OCI-LY3 (cell line): ENCODE data around the gene TPO.

Experiments used
- H2AFZ ChIP-seq: fragments of 200-600, 300-600 bp; shearing (Covaris generic); 2 replicates; pipeline ENCODE4 v1.6.0; 2014; ENCODE audit warnings: antibody characterized with exemption, low read depth, low read length
- H3K27ac ChIP-seq: fragments of 200-600, 300-600 bp; sonication (generic); 2 replicates; pipeline ENCODE4 v1.5.1; 2014; ENCODE audit warnings: mild to moderate bottlenecking, low read length, moderate library complexity, mixed read lengths
- H3K27me3 ChIP-seq: fragments of 200-600, 300-600 bp; sonication (generic); 2 replicates; pipeline ENCODE4 v1.6.1; 2014; ENCODE audit warnings: low read depth, low read length, mixed read lengths
- H3K36me3 ChIP-seq: fragments of 200-600, 300-600 bp; sonication (generic); replicated peaks from 2 replicates; pipeline ENCODE3; 2014; ENCODE audit warnings: low read depth, low read length, mixed read lengths
- H3K4me1 ChIP-seq: fragments of 300-600, 200-600 bp; sonication (generic); 2 replicates; pipeline ENCODE4 v1.6.1; 2014; ENCODE audit warnings: low read length, mixed read lengths
- H3K4me2 ChIP-seq: fragments of 200-600, 300-600 bp; sonication (generic); 2 replicates; pipeline ENCODE4 v1.6.1; 2014; ENCODE audit warnings: low read length, mixed read lengths
- H3K4me3 ChIP-seq: fragments of 300-600, 200-600 bp; sonication (generic); 2 replicates; pipeline ENCODE4 v1.5.1; 2014; ENCODE audit warnings: antibody characterized with exemption, mild to moderate bottlenecking, low read length, moderate library complexity
- H3K79me2 ChIP-seq: fragments of 300-600, 200-600 bp; shearing (Covaris generic); 2 replicates; pipeline ENCODE4 v1.6.1; 2014; ENCODE audit warnings: mild to moderate bottlenecking, low read length, mixed read lengths
- H3K9ac ChIP-seq: fragments of 300-600, 200-600 bp; shearing (Covaris generic); 2 replicates; pipeline ENCODE4 v1.6.0; 2014; ENCODE audit warnings: mild to moderate bottlenecking, low read length, moderate library complexity
- H3K9me3 ChIP-seq: fragments of 200-600, 300-600 bp; shearing (Covaris generic); 2 replicates; pipeline ENCODE4 v1.6.1; 2014; ENCODE audit warnings: low read length, mixed read lengths; ENCODE audit not compliant: insufficient read depth
- H4K20me1 ChIP-seq: fragments of 200-600, 300-600 bp; sonication (generic); 2 replicates; pipeline ENCODE4 v1.6.1; 2016; ENCODE audit warnings: low read length, mixed read lengths; ENCODE audit not compliant: insufficient read depth
- CTCF ChIP-seq: fragments of 200-600, 300-600 bp; sonication (generic); IDR thresholded peaks from 2 replicates; pipeline ENCODE4 v1.5.1; 2014; ENCODE audit warnings: antibody characterized with exemption, low read length, low read depth
- EZH2phosphoT487 ChIP-seq: fragments of 200-600 bp; shearing (Covaris generic); IDR thresholded peaks from 2 replicates; pipeline ENCODE4 v1.6.1; 2018; ENCODE audit warnings: antibody characterized with exemption, mixed run types, low read depth

TPO gene

GRCh38 chr2:1370461-1370860 is 42.8 kb upstream of the TPO start:
- no peak overlapping the region for H3K4me2 ChIP-seq
- no peak overlapping the region for H3K9ac ChIP-seq
- peaks cover 27% of the 10 kb centered on the region for H3K27me3 ChIP-seq
- H3K79me2 ChIP-seq = no peaks in the 10 kb centered on the region
- no peaks in the 10 kb centered on the region for H3K4me1 ChIP-seq
- H3K27ac ChIP-seq = no peak overlapping the region
- no peaks in the 10 kb centered on the region for H4K20me1 ChIP-seq
- H3K9me3 ChIP-seq = no peaks in the 10 kb centered on the region
- TF ChIP-seq EZH2phosphoT487 (no peak), CTCF (no peak)
- H3K36me3 ChIP-seq = no peaks in the 10 kb centered on the region
- H2AFZ ChIP-seq = no peak overlapping the region
- no peak overlapping the region for H3K4me3 ChIP-seq

GRCh38 chr2:1371082-1371481 is 42.2 kb upstream of the TPO start:
- H3K4me2 ChIP-seq = no peak overlapping the region
- no peaks in the 10 kb centered on the region for H3K36me3 ChIP-seq

GRCh38 chr2:1373830-1374229 is 39.4 kb upstream of the TPO start:
- no peak overlapping the region for H3K4me3 ChIP-seq
- peaks cover 27% of the 10 kb centered on the region for H3K27me3 ChIP-seq
- no peak overlapping the region for H3K9ac ChIP-seq
- H3K27ac ChIP-seq = no peak overlapping the region
- TF ChIP-seq CTCF = no peak
- TF ChIP-seq EZH2phosphoT487 = no peak
- no peaks in the 10 kb centered on the region for H3K36me3 ChIP-seq
- no peaks in the 10 kb centered on the region for H3K4me1 ChIP-seq
- H3K79me2 ChIP-seq = no peaks in the 10 kb centered on the region
- no peak overlapping the region for H2AFZ ChIP-seq
- H4K20me1 ChIP-seq = no peaks in the 10 kb centered on the region
- no peaks in the 10 kb centered on the region for H3K9me3 ChIP-seq
- no peak overlapping the region for H3K4me2 ChIP-seq

More at GRCh38 chr2:1371082-1371481, 42.2 kb upstream of the TPO start:
- H3K79me2 ChIP-seq = no peaks in the 10 kb centered on the region
- H3K4me1 ChIP-seq = no peaks in the 10 kb centered on the region
- no peak overlapping the region for H3K27ac ChIP-seq
- no peak overlapping the region for H2AFZ ChIP-seq
- H3K9me3 ChIP-seq = no peaks in the 10 kb centered on the region
- peaks cover 27% of the 10 kb centered on the region for H3K27me3 ChIP-seq
- H4K20me1 ChIP-seq = no peaks in the 10 kb centered on the region
- H3K4me3 ChIP-seq = no peak overlapping the region
- TF ChIP-seq EZH2phosphoT487 (no peak), CTCF (no peak)
- no peak overlapping the region for H3K9ac ChIP-seq

GRCh38 chr2:1374287-1374686 is 39.0 kb upstream of the TPO start:
- no peaks in the 10 kb centered on the region for H3K79me2 ChIP-seq
- no peak for TF ChIP-seq EZH2phosphoT487
- TF ChIP-seq CTCF = no peak
- H3K9me3 ChIP-seq = no peaks in the 10 kb centered on the region
- H3K27me3 ChIP-seq = peaks cover 27% of the 10 kb centered on the region
- no peaks in the 10 kb centered on the region for H4K20me1 ChIP-seq
- H3K27ac ChIP-seq = no peak overlapping the region
- no peak overlapping the region for H3K4me2 ChIP-seq
- H3K9ac ChIP-seq = no peak overlapping the region
- no peak overlapping the region for H3K4me3 ChIP-seq
- no peak overlapping the region for H2AFZ ChIP-seq
- H3K4me1 ChIP-seq = no peaks in the 10 kb centered on the region
- H3K36me3 ChIP-seq = no peaks in the 10 kb centered on the region
